Parathyroid adenoma (tissue), 2 donors: ENCODE data around the gene RFC5.

ENCODE experiments used
- H2AFZ ChIP-seq: fragments of 300-600 bp; sonication (generic); one replicate; pipeline ENCODE4 v1.7.0; 2017; ENCODE audit warnings: antibody characterized with exemption, mild to moderate bottlenecking
- H3K27ac ChIP-seq: fragments of 300-600 bp; sonication (generic); one replicate; pipeline ENCODE4 v1.7.0; 2017
- H3K27me3 ChIP-seq: fragments of 300-600 bp; sonication (generic); one replicate; pipeline ENCODE4 v1.7.0; 2017; ENCODE audit warnings: low read length; ENCODE audit not compliant: control insufficient read depth, insufficient read depth
- H3K36me3 ChIP-seq: fragments of 300-600 bp; sonication (generic); one replicate; pipeline ENCODE4 v1.7.0; 2017; ENCODE audit warnings: low read length; ENCODE audit not compliant: control insufficient read depth, insufficient read depth
- H3K4me1 ChIP-seq: fragments of 300-600 bp; sonication (generic); one replicate; pipeline ENCODE4 v1.7.0; 2017; ENCODE audit warnings: control low read depth
- H3K4me2 ChIP-seq: fragments of 300-600 bp; sonication (generic); one replicate; pipeline ENCODE4 v1.7.0; 2017; ENCODE audit warnings: low read length
- H3K4me3 ChIP-seq: fragments of 300-600 bp; sonication (generic); one replicate; pipeline ENCODE4 v1.7.0; 2017; ENCODE audit warnings: low read depth, low read length
- H3K79me2 ChIP-seq: fragments of 300-600 bp; sonication (generic); one replicate; pipeline ENCODE4 v1.7.0; 2017; ENCODE audit warnings: control low read depth
- H3K9ac ChIP-seq: fragments of 300-600 bp; sonication (generic); one replicate; pipeline ENCODE4 v1.7.0; 2017; ENCODE audit warnings: mild to moderate bottlenecking
- H3K9me3 ChIP-seq: fragments of 300-600 bp; sonication (generic); one replicate; pipeline ENCODE4 v1.7.0; 2017; ENCODE audit warnings: low read length; ENCODE audit not compliant: control insufficient read depth
- CTCF ChIP-seq: fragments of 300-600 bp; sonication (generic); IDR thresholded peaks from one replicate; pipeline ENCODE4 v1.7.0; 2017; ENCODE audit warnings: antibody characterized with exemption, mild to moderate bottlenecking
- donor health status: primary hyperparathyroidism.

RFC5 gene

DNA sequence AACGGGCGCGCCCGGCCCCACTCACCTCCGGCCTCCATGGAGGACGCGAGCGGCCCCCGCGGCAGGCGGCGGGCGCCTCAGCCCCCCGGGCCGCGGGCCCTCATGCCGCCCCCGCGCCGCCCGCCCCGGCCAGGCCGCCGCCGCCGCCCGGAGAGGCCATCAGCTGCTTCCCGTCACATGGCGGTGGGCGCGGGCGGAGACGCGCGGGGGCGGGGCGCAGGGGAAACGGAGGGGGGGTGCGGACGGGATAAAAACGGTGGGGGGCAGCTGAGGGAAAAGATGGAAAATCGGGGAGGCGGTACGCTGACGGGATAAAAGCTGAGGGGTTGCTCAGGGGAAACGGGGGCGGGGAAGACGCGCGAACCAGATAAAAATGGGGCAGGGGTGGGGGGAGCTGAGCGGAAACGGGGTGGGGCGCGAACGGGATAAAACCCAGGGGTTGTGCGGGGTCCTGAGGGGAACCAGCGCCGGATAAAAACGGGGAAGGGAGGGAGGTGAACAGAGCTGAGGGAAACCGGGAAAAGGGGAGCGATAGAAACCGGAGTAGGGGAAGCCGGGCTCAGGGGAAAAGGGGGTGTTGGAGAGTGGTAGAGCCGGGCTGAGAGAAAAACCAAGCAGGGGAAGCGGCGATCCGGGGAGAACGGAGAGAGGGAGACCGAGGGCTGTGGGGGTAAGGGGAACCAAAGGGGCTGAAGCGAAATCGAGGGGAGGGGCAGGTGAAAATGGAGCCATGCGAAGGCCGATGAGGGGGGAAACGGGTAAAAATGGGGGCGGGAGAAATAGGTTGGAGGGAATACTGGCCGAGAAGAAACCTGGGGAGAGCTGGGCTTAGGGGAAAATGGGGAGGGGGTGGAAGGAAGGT is 44.7 kb downstream of the RFC5 start, which contains the start of gene WSB2:
WSB2 (minus strand) TSS at position 169 of the 862 bp plus-strand sequence; CDS start at position 38, 131 bp downstream.
- no peaks in the 10 kb centered on the region for H3K27me3 ChIP-seq
- peak within 1 kb of the TSS; percentile 75 for H3K4me2 ChIP-seq
- H3K27ac ChIP-seq = peak within 1 kb of the TSS; percentile 90
- H3K79me2 ChIP-seq = no peaks in the 10 kb centered on the region
- no peaks in the 10 kb centered on the region for H3K9me3 ChIP-seq
- H3K4me3 ChIP-seq = peak within 1 kb of the TSS; percentile 83
- H3K4me1 ChIP-seq = peaks cover 8% of the 10 kb centered on the region
- no peak for TF ChIP-seq CTCF
- H3K9ac ChIP-seq = peak within 1 kb of the TSS; percentile 71
- peak within 1 kb of the TSS; percentile 91 for H2AFZ ChIP-seq
- H3K36me3 ChIP-seq = no peaks in the 10 kb centered on the region

- Histone ChIP-seq H3K4me3 (peak overlapping the region; percentile 83), H3K36me3 (no peaks in the 10 kb centered on the region), H3K9me3 (no peaks in the 10 kb centered on the region), H3K4me1 (peaks cover 6% of the 10 kb centered on the region), H3K9ac (peak overlapping the region; percentile 69), H3K27me3 (no peaks in the 10 kb centered on the region), H3K27ac (peak overlapping the region; percentile 78), H3K79me2 (no peaks in the 10 kb centered on the region), H2AFZ (peak overlapping the region; percentile 87), H3K4me2 (peak overlapping the region; percentile 71)
- no peak for TF ChIP-seq CTCF
Observed at GRCh38 chr12:118061873-118062843, 45.7 kb downstream of the RFC5 start.

DNA sequence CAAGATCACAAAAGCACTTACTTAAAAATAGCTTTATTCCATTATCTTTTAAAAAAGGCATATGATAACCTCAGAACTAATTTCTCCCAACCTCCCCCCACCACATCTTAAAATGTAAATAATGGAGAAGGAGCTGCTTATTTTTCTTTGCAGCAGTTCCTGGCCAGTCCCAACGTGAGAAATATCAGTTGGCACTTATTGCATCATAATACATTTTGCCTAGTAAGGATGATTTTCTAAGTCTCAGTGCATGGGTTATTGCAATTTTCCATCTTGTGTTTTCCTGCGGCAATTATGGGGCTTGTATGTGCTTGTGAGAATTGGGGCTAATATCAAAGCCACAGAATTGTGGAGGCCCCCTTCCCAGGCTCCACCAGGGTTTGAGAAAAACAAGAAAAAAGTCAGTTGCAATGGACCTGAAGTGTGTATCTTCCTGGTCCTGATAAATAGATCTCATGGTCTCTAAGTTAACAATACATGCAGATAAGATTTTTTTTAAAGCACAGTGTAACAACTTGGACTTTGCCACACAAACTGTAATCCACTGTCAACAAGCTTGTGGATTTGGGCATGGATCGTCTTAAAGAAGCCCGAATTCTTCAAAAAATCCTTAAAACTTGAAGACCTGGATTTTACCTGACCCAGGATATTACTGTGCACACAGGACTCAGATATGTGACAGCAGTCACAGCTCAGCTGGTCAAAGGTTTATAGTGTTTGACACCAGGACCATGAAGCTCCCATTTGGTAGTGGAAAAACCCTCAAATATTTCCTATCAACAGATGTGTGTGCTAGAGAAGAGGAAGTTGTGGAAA is 47.3 kb downstream of the RFC5 start:
- Histone ChIP-seq H3K4me3 (no peak overlapping the region), H3K79me2 (no peaks in the 10 kb centered on the region), H3K4me1 (peaks cover 6% of the 10 kb centered on the region), H2AFZ (no peak overlapping the region), H3K27me3 (no peaks in the 10 kb centered on the region), H3K27ac (no peak overlapping the region), H3K4me2 (no peak overlapping the region), H3K36me3 (no peaks in the 10 kb centered on the region), H3K9me3 (no peaks in the 10 kb centered on the region), H3K9ac (no peak overlapping the region)
- no peak for TF ChIP-seq CTCF

DNA sequence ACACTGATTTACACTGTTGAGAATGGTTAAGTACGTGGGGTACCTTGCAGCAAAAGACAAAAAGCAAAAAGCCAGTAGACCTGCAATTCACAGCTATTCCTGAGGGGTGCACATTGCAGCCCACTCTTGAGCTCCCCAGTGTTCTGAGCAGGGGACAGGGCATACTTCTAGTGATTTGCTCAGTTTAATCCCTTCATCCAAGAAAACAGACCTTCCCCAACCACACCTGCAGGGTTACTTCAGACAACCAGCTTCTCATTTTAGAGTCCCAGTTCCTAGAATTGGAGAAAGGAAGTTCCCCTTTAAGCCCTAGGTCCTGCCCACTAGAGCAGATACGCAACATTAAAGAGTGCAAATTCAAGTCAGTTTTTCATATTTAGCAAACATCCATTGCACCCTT is 48.1 kb downstream of the RFC5 start:
- no peak overlapping the region for H2AFZ ChIP-seq
- H3K36me3 ChIP-seq = no peaks in the 10 kb centered on the region
- no peaks in the 10 kb centered on the region for H3K27me3 ChIP-seq
- H3K9ac ChIP-seq = no peak overlapping the region
- TF ChIP-seq CTCF = no peak
- H3K79me2 ChIP-seq = no peaks in the 10 kb centered on the region
- no peak overlapping the region for H3K27ac ChIP-seq
- H3K4me2 ChIP-seq = no peak overlapping the region
- no peaks in the 10 kb centered on the region for H3K9me3 ChIP-seq
- peaks cover 5% of the 10 kb centered on the region for H3K4me1 ChIP-seq
- H3K4me3 ChIP-seq = no peak overlapping the region
